Kidney tubule cell (primary cell): ENCODE data around the gene KLHL34.

ENCODE experiments used
- DNase-seq: peaks from one replicate; pipeline ENCODE4 v3.0.0-alpha.2; 2018; ENCODE audit warnings: low spot score

Gene KLHL34, protein sequence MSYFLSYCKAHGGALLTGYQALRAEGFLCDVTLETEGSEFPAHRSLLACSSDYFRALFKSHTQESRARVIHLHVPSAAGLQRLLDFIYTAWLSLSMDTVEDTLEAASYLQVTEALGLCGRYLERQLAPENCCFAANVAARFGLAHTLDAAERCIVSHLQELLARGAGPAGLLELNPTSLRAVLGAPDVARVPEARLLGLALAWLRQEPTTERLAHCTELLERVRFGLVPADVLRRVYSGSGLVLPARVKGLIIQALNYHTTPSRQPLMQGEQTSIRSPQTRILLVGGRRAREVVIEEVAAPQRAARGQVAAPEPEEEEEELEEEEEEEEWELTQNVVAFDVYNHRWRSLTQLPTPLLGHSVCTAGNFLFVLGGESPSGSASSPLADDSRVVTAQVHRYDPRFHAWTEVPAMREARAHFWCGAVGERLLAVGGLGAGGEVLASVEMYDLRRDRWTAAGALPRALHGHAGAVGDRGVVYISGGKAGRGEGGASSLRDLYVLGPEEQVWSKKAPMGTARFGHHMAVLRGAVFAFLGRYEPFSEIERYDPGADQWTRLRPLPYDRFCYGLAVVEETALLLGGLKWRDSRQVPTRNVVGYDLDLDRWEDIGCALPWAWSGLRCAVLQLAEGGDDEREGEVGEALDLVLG

DNA sequence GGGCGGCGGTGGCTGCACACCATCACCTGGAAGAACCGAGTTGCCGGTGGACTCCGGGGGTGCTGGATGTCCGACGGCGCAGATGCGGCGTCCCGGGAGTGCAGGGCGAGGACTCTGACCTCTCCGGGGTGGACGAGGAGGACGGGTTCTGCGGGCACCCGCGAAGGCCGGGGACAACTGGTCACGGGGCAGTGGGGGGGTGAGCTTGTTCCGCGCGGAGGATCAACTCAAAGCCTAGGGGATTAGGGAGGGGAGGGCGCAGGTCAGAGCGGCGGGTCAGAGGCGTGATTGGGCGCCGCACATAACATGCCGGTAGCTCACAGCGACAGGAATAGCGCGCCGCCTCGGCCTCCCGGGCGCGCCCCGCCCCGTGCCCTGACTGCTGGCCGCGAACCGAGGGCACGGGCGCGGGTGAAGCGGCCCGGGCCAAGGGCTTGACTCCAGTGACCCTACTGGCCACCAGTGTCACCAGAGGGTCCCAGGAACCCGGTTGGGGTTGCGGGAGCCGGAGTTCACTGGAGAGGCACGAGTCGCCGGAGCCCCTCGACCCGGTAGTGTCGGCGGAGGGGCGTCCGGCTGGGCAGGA, at the start of gene KLHL34:
Gene KLHL34 (minus strand): TSS at position 179 of the 586 bp plus-strand sequence. CDS start 542 bp downstream, outside the sequence.
- no peak for DNase-seq

GRCh38 chrX:21705225-21705624, 47.1 kb upstream of the KLHL34 start:
- DNase-seq = no peak

DNA sequence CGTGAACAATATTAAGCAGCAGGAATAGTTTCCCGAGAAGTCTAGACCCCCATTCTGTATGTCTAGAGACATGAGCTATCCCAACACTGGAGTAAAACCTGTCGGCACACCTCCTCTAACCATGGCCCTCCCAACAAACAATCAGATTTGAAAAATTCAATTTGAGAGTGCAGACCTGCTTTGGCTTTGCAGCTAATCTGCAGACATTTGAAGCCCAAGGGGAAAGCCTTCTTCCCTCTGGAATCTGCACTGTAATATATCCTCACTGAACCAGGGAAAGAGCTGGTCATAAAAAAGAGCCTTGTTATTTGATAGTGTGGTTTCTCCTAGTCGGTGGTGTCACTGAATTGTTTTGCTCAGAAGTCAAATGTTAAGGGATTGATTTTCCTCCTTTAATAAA, 44.6 kb upstream of the KLHL34 start:
- no peak for DNase-seq

DNA sequence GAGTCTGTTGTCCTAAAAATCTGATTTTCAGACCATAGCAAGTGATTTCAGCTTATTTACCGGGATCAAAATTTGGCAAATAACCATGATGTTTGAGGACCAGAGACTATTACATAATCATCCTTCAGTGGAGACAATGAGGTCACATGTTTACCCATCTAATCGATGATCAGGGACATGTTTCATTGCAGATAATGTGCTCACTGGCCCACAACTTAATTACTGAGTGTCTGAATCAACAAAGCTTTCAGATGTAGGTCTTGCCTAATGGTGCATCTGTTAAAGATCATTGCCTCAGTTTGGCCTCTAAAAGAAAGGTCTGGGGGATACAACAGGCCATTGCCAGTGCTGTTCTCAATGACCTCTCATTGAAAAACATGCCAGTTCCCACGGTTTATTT, 42.8 kb upstream of the KLHL34 start:
- DNase-seq = no peak

- no peak for DNase-seq
Measured at GRCh38 chrX:21700275-21700674, 42.1 kb upstream of the KLHL34 start.

DNA sequence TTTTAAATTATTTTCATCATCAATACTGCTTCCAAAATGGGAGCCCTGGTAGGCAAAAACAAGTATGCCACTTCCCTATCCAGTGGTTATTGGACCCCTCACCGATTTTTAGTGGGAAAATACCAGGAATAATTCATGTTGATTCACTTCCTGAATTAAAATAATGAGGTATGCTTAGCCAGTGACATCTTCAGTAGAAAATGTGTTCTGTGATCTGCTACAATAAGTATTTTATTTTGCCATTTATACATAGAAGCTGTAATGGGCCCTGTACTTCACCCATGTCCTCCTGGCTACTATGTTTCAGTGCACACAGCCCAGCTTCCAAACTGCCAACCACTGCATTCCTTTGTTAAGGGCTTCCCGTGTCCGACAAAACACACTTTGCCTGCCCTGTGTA, 41.0 kb upstream of the KLHL34 start:
- peak; percentile 15 for DNase-seq

- DNase-seq = no peak
Measured at GRCh38 chrX:21698272-21698671, 40.1 kb upstream of the KLHL34 start.

GRCh38 chrX:21691512-21692018, 33.4 kb upstream of the KLHL34 start:
- peak; percentile 40 for DNase-seq

- no peak for DNase-seq
Measured at GRCh38 chrX:21683941-21684340, 25.8 kb upstream of the KLHL34 start.

DNA sequence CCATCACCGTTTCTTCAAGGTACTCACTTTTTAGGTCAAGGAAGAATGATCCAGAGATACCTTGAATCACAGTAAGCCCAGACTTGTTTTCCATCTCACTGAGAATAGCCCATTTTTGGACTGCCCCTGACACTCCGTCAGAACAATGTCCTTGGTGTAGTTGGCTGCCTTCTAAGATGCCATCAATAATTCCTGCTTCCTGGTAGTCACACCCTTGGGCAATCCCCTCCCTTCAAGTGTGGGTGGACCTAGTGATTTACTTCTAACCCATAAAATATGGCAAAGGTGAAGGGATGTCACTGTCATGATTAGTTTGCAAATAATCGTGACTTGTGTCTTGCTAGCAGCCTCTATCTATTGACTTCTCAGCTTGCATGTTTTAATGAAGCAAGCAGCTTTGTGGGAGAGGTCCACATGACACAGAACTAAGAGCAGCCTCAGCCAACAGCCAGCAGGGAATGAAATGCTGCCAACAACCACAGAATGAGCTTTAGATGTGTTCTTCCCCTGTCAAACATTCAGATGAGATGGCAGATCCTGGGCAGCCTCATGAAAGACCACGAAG, 20.0 kb upstream of the KLHL34 start:
- DNase-seq = peak; percentile 23

- DNase-seq = no peak
Measured at GRCh38 chrX:21675931-21676330, 17.8 kb upstream of the KLHL34 start.

DNA sequence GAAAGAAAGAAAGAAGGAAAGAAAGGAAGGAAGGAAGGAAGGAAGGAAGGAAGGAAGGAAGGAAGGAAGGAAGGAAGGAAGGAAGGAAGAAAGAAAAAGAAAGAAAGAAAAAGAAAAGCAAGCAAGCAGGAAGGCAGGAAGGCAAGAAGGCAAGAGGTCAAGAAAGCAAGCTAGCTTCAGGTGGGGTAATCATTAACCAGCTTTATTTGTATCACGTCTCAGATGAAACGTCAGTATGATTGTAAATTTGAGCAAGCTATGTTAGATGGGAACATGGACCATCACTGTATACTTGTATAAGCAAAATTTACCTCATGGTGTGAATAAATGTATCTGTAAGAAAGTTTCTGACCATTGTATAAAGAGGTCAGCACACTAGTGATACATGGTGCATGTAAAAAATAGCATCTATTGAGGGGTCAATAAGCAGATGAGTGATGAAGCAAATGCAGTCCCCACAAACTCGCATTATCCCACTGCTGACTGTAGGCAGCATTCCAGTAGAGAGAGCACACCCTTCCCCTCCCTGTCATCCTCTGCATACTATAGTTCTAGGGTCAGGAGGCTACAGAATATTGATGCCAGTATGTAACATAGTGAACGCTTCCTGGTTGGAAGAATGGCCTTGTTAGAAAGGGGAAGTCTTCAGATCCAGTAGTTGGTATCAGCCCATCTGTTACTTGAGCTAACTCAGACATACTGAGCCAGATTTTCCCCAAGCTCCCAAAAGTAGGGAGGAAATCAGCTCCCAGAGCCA, 16.5 kb upstream of the KLHL34 start:
- no peak for DNase-seq

DNA sequence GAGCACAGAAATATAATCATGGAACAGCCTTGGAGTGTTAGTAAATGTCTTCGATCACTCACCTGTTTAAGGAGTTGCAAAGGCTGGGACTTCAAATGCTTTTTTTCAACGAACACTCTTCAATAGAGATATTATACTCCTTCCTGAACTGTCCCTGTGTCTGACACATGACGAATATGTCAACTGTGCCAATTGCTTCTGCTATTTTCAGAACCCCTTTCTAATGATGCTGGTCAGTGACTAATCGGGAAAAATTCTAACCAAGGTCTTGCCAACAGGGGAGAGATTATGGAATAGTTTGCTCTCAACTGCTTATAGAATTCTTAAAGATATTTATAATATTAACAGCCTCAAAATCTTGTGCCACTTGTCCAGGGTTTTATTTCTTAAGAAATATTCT, 8.5 kb upstream of the KLHL34 start:
- peak; percentile 11 for DNase-seq

- no peak for DNase-seq
Measured at GRCh38 chrX:21666252-21666651, 8.1 kb upstream of the KLHL34 start.

DNA sequence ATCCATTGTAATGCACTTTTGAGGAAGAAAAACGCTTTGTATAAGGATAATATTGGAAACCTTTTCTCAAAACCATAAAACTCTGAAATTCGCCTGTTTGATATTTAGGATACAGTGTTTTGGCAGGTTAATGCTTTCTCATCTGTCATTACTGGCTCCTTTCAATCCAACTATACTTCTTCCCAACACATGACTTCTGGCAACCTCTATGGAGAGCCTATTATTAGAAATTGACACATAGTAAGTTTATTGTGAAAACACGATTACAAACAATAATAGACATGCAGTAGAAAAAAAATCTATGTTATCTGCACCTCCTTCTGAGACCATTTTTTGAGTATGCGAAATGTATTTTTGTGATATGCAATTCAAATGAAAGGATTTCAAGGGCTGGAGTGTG, 4.6 kb upstream of the KLHL34 start:
- no peak for DNase-seq

DNA sequence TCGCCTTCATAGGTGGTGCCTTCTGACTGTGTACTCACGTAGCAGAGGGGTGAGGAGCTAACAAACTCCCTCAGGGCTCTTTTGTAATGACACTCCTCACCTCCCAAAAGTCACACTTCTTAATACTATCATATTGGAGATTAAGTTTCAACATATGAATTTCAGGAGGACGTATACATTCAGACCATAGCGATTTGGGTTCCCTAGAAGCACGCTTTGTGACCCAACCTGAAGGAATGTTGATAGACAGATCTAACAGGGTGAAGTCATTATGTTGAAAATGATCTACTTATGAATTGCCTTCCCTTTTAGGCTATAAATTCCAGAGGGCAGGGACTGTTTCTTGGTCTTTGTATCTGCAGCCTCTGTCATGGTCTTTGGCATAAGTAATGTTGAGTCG, 3.2 kb upstream of the KLHL34 start:
- peak; percentile 28 for DNase-seq

- no peak for DNase-seq
Measured at GRCh38 chrX:21660156-21660555, 2.0 kb upstream of the KLHL34 start.

- no peak for DNase-seq
Measured at GRCh38 chrX:21659320-21659719, 1.2 kb upstream of the KLHL34 start.

DNA sequence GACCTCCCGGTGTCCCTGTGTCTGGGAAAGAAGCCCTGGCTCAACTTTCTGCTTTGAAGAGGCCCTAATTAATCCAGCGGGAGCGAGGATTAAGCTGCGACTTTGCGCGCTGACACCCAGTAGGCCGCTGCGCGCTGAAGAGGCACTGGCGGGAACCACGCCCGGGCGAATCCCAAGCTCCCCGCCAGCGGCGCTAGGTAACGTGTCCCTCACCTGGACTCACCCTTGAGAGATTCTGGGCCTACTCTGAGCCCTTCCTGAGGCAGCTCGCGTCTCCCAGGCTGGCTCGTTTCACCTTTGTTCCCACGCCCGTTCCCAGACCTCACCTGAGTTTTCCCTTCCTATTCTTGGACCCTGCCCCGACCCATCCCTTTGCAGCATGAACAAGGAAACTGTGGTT, 616 bp upstream of the KLHL34 start:
- no peak for DNase-seq

GRCh38 chrX:21657318-21658151, 595 bp downstream of the KLHL34 start:
- DNase-seq = no peak
